ENCODE measurements around the gene SLC44A4.

Gene SLC44A4

DNA sequence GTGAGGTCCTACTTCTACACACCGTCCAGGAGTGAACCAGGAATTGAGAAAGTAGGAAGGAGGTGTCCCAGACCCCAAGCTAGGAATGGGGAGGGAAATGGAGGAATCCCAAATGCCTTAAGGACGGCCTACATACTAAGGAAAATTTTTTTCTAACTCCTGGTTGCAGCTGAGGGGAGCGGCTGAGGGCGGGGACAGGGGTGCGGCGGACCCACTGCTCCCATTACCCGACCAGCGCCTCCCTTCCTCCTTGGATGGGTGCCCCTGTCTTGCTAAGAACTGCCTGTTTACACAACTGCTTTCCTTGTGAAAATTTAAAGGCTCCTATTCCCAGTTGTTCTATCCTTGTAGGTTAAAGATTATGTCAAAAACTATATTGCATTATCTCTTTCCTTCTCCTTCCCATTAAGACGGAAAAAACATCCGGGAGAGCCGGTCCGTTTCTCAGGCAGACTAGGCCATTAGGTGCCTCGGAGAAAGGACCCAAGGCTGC lies 52.0 kb downstream of the SLC44A4 start (continued):
- TF ChIP-seq, protein P1, sequence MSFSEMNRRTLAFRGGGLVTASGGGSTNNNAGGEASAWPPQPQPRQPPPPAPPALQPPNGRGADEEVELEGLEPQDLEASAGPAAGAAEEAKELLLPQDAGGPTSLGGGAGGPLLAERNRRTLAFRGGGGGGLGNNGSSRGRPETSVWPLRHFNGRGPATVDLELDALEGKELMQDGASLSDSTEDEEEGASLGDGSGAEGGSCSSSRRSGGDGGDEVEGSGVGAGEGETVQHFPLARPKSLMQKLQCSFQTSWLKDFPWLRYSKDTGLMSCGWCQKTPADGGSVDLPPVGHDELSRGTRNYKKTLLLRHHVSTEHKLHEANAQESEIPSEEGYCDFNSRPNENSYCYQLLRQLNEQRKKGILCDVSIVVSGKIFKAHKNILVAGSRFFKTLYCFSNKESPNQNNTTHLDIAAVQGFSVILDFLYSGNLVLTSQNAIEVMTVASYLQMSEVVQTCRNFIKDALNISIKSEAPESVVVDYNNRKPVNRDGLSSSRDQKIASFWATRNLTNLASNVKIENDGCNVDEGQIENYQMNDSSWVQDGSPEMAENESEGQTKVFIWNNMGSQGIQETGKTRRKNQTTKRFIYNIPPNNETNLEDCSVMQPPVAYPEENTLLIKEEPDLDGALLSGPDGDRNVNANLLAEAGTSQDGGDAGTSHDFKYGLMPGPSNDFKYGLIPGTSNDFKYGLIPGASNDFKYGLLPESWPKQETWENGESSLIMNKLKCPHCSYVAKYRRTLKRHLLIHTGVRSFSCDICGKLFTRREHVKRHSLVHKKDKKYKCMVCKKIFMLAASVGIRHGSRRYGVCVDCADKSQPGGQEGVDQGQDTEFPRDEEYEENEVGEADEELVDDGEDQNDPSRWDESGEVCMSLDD (tag by site-specific recombination; IDR thresholded peaks at IDR 0.05), result peak; percentile 48; the same call in 1 of the 2 replicates
- TF ChIP-seq ZNF37A (tag by site-specific recombination; IDR thresholded peaks at IDR 0.05) (no peak), ZNF354C (tag by site-specific recombination; IDR thresholded peaks at IDR 0.05; ENCODE audit: borderline replicate concordance, low read depth) (no peak), ZNF670 (tag by site-specific recombination; IDR thresholded peaks at IDR 0.05; ENCODE audit: low read depth) (no peak), ATF2 (tag by site-specific recombination; IDR thresholded peaks at IDR 0.05; ENCODE audit: low read depth) (no peak), ZSCAN4 (tag by site-specific recombination; IDR thresholded peaks at IDR 0.05) (no peak), FEZF1 (tag by site-specific recombination; IDR thresholded peaks at IDR 0.05) (no peak), ZFP3 (tag by site-specific recombination; IDR thresholded peaks at IDR 0.05; ENCODE audit: low read depth) (no peak), ZNF785 (tag by site-specific recombination; IDR thresholded peaks at IDR 0.05) (no peak), ZNF223 (tag by site-specific recombination; IDR thresholded peaks at IDR 0.05) (no peak), ZNF132 (tag by site-specific recombination; IDR thresholded peaks at IDR 0.05; ENCODE audit: borderline replicate concordance) (no peak), KLF9 (tag by site-specific recombination; IDR thresholded peaks at IDR 0.05; ENCODE audit: low read depth) (0 out of 2 replicates have a peak, but pooled peaks have one; percentile 5), ZNF10 (tag by site-specific recombination; IDR thresholded peaks at IDR 0.05) (no peak), ZNF76 (tag by site-specific recombination; IDR thresholded peaks at IDR 0.05; ENCODE audit: borderline replicate concordance, low read depth) (no peak), GFI1B (tag by site-specific recombination; IDR thresholded peaks at IDR 0.05) (no peak), ZNF280C (tag by site-specific recombination; IDR thresholded peaks at IDR 0.05) (no peak), HOXD13 (CRISPR knock-in tag; IDR thresholded peaks at IDR 0.05; ENCODE audit: borderline replicate concordance) (no peak), REST (tag by site-specific recombination; IDR thresholded peaks at IDR 0.05) (0 out of 2 replicates have a peak, but pooled peaks have one; percentile 28), ZNF26 (tag by site-specific recombination; IDR thresholded peaks at IDR 0.05) (no peak), SCRT2 (tag by site-specific recombination; IDR thresholded peaks at IDR 0.05) (no peak), ZNF501 (tag by site-specific recombination; IDR thresholded peaks at IDR 0.05) (peak; percentile 65)
- TF ChIP-seq, protein P2, sequence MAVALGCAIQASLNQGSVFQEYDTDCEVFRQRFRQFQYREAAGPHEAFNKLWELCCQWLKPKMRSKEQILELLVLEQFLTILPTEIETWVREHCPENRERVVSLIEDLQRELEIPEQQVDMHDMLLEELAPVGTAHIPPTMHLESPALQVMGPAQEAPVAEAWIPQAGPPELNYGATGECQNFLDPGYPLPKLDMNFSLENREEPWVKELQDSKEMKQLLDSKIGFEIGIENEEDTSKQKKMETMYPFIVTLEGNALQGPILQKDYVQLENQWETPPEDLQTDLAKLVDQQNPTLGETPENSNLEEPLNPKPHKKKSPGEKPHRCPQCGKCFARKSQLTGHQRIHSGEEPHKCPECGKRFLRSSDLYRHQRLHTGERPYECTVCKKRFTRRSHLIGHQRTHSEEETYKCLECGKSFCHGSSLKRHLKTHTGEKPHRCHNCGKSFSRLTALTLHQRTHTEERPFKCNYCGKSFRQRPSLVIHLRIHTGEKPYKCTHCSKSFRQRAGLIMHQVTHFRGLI (tag by site-specific recombination; IDR thresholded peaks at IDR 0.05), result 0 out of 2 replicates have a peak, but pooled peaks have one; percentile 22
- TF ChIP-seq, protein P3, sequence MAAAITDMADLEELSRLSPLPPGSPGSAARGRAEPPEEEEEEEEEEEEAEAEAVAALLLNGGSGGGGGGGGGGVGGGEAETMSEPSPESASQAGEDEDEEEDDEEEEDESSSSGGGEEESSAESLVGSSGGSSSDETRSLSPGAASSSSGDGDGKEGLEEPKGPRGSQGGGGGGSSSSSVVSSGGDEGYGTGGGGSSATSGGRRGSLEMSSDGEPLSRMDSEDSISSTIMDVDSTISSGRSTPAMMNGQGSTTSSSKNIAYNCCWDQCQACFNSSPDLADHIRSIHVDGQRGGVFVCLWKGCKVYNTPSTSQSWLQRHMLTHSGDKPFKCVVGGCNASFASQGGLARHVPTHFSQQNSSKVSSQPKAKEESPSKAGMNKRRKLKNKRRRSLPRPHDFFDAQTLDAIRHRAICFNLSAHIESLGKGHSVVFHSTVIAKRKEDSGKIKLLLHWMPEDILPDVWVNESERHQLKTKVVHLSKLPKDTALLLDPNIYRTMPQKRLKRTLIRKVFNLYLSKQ (tag by site-specific recombination; IDR thresholded peaks at IDR 0.05; ENCODE audit: borderline replicate concordance), result no peak
